UCSD-AML1 (cell line): ENCODE measurements around the gene C2orf42.
A peak's percentile ranks its signal among the peaks of the same experiment; 100 is the strongest.
"Not testable (repeated sequence)": the region's sequence is repeated elsewhere in the genome, so short reads cannot be mapped to it uniquely, and the experiment has no call there.

Experiments used
- DNase-seq: peaks from one replicate; lab custom pipeline; 2025; ENCODE audit not compliant: unreplicated experiment; lab: John Stamatoyannopoulos, UW

The C2orf42 gene

GRCh38 chr2:70190418-70191243 is at the start of gene C2orf42:
Gene C2orf42, minus strand, starts transcription at chr2:70191019. Its CDS starts 9,034 bp downstream, at chr2:70181985.
- DNase-seq, result peak; percentile 94

- no peak for DNase-seq
Observed at GRCh38 chr2:70240599-70240998, 49.8 kb upstream of the C2orf42 start.

GRCh38 chr2:70233926-70234325 is 43.1 kb upstream of the C2orf42 start:
- no peak for DNase-seq

DNA sequence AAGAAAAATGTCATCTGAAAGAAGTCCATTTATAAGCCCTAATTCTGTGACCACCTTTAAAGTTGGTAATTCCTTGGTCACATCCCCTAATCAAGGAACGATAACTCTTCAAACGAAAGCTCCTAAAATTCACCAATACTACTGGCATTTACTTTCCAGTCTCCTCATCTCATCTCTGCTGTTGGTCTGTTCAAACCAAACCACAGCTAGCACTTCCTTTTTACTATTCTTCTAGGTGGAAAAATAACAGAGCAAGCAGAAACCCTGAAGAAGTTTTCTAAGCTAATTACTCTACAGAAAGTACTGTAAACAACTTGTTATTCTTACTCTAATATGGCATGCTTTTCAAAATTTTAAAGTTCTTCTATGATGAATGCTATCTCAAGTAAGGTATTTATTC is 36.0 kb upstream of the C2orf42 start:
- no peak for DNase-seq

GRCh38 chr2:70223305-70223704 is 32.5 kb upstream of the C2orf42 start:
- DNase-seq, result not testable (repeated sequence)

DNA sequence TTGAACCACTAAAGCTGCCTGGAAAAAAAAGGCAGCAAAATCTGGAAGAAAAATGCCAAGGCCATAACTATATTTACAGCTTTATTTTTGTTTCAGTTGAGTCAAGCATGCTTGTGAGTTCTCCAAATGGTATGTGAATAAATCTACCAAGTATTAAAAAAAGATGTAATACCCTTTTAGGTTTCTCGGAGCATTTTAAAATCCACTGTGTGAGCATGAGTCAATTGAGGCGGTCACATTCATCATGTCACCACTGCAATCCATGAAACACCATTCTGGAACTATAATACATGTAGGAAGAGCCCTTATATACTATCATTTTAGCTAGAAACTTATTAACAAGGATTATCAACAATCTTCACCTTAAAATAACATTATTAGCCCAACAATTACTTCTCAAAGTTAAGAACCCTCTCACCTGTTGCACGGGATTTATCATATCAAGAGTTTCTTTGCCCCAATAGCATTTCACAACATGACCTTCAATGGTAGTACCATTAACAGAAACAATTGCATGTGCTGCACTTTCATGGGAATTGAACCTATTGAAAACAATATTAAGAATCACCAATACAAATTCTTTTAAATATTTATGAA is 24.2 kb upstream of the C2orf42 start:
- no peak for DNase-seq

- DNase-seq, result no peak
Observed at GRCh38 chr2:70214365-70214764, 23.5 kb upstream of the C2orf42 start.

DNA sequence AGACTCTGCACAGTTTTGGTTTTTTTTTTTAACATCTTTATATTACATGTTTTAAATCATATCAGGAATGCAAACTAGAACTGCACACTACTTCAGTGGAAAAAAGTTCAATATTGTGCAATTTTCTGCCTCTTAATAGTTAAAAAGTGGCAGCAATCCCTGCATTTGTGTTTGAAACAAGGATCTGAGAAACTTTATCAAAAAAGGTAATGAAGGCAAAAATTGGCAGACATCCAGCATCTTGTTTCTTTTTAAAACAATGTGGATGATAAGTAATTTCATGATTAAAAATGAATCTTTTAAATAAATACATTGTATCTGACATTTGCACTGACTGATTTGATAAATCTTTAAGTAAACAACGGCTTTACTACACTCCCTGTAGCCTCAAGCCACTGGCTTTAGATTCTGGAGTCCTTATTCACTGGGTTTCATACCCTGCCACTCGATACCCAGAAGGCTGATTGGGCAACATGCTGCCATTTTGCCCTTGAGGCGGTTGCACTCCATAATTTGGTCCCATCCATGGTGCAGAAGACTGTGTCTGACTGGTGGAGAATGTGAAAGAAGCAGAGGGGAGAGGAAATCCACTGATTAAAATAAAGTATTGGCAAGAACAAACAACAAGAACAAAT is 21.6 kb upstream of the C2orf42 start:
- no peak for DNase-seq

GRCh38 chr2:70211595-70211994 is 20.8 kb upstream of the C2orf42 start:
- DNase-seq, result no peak

DNA sequence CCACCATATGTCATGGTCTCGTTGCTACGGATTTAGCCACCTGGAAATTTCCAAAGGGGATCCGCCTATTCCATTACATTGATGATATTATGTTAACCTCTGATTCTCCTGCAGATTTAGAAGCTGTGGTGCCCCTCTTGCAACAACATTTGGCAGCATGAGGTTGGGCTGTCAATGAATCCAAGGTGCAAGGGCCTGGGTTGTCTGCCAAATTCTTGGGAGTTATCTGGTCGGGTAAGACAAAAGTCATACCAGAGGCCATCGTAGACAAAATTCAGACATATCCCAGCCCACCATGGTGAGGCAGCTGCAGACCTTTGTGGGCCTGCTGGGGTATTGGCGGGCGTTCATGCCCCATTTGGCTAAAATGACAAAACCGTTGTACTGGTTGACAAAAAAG is 13.6 kb upstream of the C2orf42 start:
- no peak for DNase-seq

DNA sequence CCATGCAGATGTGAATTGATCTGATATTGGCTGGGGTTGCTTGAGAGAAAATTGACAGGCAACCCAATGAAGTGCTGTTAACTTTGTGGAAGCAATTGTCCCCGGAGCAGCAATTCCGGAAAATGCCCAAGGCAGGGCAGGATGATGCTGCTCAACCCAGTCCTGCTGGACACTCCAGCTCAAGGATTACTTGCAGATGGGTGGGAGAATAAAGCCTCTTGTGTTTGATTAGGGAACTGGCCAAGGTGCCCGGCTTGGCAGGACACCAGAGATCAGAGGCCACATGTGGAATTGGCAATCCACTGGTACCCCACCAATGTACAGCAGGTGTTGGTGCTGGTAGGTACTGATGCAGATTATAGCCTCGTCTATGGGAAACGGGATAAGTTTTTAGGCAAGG is 12.3 kb upstream of the C2orf42 start:
- DNase-seq, result no peak

DNA sequence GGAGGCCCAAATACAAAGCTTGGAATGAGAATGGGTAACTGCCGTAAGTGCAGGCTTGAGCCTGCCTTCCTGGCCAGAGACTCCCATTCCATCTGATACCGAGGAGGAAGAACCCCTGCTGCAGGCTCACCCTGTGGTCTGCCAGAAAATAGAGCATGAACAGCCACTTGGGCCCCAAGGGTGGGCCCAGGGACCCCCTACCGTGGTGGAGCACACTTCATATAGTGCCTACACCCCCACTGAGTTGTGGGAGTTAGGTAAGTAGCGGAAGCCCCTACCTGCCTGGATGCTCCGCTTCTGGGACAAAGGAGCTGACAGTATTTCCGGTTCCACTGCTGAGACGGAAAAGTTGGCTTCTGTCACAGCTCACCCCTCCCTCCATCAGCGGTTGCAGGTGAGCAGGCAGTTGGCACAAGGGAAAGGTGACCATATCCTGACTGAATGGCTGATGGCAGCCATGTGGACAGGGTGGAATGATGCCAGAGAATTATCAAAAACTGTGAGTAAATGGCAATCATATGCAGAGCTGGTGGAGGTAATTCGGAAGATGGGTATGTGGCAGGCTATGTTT is 11.5 kb upstream of the C2orf42 start:
- no peak for DNase-seq

DNA sequence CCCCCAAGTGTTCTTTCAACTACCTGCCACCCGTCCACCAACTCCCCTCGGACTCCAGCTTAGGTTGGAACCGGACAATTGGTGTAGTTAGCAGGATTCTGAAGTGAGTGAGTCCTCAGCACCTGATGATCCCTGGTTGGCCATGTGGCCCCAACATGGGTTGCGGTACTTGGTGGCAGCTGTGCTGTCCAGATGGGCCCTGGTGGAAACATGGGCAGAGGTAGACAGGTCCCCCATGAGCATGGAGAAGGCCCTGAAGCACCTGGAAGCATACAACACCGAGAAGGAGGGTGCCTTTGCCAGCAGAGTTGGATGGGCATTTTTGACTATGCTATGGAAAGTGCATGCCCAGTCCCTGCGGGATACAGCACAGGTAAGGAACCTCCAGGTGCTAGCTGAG is 11.0 kb upstream of the C2orf42 start:
- DNase-seq, result no peak

DNA sequence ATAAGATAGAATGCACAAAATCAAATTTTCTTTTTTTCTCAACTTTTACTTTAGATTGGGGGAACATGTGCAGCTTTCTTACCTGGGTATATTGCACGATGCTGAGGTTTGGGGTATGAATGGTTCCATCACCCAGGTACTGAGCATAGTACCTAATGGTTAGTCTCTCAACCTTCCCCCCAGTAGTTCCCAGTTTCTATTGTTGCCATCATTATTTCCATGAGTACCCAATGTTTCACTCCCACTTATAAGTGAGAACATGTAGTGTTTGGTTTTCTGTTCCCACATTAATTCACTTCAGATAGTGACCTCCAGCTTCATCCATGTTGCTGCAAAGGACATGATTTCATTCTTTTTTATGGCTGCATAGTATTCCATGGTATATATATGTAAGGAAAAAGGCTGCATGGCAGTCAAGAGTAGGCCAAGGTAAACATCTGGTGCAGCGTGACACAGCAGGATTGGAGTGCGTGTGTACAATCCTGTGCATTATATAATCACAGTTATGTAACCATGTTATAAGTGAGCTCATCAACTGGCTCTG is 10.5 kb upstream of the C2orf42 start:
- DNase-seq, result no peak

DNA sequence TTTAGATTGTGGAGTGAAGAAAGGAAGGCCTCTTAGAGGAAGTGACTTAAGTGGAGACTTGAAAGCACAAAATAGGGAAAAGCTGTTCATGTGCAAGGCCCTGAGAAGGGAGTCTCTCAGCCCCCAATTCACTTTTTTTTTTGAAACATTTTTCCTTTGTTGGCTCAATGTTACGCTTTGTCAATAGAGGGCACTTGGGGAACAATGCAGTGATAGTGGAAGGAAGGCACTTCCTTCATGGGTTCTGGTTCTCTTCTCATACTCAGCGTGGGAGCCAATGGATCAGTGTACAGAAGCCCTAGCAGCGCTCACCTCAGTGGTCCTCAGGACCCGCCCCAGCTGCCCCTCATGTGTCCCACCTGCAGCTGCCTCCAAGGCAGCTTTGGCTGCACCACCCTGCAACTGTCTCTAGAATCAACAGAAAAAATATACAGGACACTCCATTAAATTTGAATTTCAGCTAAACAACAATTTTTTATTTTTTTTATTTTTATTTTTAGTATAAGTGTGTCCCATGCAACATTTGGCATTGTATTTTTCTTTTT is 8.6 kb upstream of the C2orf42 start:
- DNase-seq, result no peak

DNA sequence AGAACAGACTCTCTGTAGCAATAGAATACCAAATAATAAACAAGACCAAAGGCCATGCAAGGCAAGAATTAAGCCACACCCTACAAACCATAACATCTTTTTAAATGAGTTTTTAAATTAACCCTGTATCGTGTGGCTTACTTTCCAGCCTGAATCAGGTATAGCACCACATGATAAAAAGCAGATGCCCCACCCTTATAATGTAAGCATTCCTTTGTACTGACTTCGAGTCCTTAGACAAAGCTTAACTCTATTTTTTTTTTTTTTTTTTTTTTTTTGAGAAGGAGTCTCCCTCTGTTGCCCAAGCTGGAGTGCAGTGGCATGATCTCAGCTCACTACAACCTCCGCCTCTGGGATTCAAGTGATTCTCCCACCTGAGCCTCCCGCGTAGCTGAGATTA is 1.7 kb upstream of the C2orf42 start:
- DNase-seq, result no peak

DNA sequence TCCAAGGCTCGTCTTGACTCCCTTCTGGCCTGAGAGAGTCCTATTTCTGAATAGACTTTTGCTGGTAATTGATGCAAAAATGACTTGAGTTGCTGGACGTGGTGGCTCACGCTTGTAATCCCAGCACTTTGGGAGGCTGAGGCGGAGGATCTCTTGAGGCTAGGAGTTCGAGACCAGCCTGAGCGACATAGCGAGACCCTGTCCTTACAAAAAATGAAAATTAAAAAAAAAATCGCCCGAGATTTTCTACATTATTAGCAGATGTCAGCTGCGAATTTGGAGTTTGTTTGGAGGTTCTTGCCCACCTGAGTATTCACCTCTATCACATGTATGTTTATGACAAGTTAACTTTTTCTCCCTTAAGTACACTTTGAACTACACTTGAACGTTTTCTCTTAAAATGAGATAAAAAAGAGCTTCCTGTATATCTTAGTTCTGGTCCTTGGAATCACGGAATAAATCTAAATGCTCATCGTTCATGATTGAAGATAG is 471 bp upstream of the C2orf42 start:
- no peak for DNase-seq

GRCh38 chr2:70188460-70188859 is 2.4 kb downstream of the C2orf42 start:
- DNase-seq, result no peak

- DNase-seq, result not testable (repeated sequence)
Observed at GRCh38 chr2:70187170-70187569, 3.6 kb downstream of the C2orf42 start.

- no peak for DNase-seq
Observed at GRCh38 chr2:70182689-70183088, 8.1 kb downstream of the C2orf42 start.

DNA sequence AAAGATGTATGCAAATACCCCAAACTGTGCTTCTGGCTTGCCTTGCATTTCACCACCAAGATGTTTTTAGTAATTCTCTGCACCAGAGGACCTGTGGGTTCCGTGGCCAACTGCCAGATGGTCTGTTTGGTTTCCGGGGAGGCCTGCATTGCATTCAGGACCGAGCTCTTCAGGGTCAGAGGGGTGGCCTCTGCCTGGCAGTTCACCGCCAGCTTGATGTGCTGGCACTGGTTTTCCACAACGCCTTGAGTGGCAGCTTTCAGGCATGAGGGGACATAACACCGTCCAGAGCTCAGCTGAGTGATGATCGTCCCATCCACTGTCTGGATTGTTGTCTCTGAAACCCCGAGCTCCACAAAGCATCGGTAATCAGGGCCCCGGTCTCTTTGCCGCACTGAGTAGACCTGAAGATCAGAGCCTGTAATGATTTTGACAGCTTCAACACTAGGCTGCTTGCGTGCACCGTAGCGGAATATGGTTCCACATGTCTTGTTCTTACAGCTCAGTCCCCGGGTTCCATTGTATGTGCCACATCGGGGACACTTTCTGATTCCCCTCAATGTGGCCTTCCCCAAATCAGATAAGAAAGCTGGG is 9.4 kb downstream of the C2orf42 start:
- no peak for DNase-seq
